Epidermal melanocyte (primary cell): ENCODE measurements around the gene CRYZL1.

ENCODE experiments used
- DNase-seq: peaks from one replicate; pipeline ENCODE4 v3.0.0; 2011; ENCODE audit warnings: low spot score; ENCODE audit not compliant: insufficient read length

Gene CRYZL1

DNA sequence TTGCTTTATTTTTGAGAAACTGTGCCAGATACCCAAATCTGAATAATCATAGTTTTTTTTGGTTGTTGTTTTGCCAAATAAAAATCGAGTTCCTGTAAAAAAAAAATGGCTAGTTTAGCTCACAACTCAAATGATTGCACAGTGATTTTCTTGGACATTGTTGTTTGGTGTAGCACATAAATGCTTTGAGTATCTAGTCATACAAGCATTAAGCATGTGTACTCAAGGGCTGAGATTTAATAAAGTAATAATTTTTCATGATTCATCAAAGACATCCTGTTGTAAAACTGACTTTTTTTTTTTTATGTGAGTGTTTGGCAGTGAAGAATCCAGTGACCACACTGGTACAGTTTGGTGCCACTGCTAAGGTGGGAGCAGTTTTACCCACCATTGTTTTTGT is 19.6 kb upstream of the CRYZL1 start:
- no peak for DNase-seq

DNA sequence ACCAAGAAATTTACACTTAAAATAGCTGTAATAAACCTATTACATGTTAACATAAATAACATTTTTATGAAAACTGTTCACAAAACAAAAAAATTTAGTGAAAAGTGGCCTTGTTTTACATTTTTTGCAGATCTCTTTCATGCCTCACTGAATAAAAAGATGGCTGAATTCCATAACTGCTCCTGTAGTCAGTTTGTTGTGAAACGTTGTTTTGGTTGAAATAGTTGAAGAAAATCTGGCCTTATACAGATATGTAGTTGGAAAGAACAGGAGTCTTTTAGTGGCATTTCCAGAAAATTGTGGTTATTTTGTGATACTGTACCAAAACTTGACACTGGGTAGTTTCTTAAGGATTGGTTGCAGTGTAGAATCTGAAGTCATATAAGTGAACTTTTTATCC is 18.9 kb upstream of the CRYZL1 start:
- no peak for DNase-seq

DNA sequence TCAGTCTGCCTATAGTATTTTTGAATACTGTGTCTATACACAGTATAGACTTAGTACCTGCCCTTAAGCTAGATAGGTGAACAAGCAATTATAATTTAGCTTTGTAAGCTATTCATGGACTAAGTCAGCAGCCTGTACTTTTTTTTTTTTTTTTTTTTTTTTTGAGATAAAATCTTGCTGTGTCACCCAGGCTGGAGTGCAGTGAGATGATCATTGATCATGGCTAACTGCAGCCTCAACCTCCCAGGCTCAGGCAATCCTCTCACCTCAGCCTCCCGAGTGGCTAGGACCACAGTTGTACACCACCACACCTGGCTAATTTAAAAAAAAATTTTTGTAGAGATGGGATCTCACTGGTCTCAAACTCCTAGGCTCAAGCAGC is 18.0 kb upstream of the CRYZL1 start:
- DNase-seq: no peak

DNA sequence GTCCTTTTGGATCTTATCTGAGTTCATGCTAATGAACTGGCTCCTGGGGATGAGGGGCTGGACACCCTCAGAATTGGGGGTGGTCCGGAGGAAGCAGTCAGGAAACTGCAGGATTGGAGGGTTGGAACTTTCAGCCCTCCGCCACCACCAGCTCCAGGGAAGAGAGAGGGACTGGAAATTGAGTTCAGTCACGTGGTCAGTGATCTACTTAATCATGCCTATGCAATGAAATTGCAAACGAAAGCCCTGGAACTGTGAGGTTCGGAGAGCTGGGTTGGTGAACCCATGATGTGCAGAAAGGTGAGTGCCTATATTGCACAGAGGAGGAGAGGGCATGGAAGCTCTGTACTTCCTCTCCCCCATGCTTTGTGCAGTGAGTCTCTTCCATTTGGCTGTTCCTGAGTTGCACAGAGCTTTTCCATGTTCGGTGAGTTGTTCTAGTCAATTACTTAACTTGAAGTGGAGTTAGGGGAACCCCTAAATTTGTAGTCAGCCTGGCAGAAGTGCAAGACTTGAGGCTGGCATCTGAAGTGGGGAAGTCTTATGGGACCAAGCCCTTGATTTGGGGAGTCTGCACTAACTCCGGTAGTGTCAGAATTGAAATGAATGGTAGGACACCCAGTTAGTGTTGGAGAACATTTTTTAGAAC is 17.5 kb upstream of the CRYZL1 start:
- DNase-seq: no peak

DNA sequence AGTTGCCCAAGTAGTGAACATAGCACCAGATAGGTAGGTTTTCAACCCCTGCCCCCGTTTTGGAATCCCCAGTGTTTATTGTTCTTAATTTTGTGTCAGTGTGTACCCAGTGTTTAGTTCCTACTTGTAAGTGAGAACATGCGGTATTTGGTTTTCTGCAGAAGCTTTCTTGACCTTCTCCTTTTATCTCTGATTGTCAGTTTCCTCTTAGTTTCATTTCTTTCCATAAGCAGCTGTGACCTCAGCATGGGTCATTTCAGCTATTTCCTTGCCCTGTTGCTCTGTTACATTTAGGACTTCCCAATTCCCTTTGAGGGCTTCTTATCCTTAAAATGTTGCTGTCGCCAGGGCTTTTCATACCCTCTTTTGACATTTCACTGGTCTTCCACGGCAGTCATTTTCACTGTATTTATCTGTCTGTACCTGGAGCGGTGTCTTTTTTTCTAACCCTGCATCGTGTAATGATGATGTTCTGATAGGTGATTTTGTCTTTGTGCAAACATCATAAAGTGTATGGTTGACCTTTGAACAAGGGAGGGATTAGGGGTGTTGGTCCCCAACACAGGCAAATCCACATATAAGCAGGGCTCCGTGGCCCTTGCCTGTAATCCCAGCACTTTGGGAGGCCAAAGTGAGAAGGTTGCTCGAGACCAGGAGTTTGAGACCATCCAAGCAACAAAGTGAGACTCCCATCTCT is 15.7 kb upstream of the CRYZL1 start:
- DNase-seq: no peak

DNA sequence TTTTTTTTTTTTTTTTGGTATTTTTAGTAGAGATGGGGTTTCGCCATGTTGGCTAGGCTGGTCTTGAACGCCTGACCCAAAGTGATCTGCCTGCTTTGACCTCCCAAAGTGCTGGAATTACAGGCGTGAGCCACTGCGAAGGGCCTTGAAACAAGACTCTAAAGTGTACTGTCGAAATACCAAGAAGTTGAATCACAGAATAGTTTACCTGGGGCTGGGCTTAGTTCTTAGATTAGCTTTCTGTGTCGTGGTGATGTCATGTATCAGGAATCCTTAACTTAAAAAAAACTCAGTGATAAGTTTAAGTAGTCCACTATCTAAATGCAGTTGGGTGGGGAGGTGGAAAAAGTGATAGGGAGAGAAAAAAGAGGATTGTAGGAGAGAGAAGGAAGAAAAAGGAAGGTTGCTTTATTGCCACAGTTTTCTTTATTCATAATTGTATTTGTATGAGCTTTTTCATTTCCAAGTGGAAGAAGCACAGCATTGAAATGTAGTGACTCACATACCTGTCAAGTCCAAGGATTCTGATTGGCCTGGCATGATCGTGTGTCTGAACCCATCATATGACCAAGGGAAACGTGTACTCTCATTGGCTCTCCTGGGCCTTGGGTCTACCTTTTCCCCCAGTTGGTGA is 14.2 kb upstream of the CRYZL1 start:
- no peak for DNase-seq

DNA sequence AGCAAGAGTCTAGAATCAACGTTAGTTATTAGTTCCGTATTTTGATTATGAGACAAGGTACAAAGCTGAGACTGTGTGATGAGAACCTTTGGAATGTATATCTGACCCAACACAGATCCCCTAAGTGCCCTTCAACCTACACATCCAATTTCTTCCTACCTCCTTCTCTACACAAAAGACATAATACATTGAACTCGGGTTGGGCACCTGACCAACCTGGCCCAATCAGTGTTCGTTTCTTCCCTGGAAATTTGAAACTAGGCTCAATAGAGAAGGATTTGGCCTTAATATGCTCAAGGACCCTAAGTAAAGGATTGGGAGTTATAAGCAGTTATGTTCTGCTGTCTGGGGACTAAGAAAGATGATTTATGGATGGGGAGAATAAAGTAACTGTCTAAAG is 12.9 kb upstream of the CRYZL1 start:
- no peak for DNase-seq

DNA sequence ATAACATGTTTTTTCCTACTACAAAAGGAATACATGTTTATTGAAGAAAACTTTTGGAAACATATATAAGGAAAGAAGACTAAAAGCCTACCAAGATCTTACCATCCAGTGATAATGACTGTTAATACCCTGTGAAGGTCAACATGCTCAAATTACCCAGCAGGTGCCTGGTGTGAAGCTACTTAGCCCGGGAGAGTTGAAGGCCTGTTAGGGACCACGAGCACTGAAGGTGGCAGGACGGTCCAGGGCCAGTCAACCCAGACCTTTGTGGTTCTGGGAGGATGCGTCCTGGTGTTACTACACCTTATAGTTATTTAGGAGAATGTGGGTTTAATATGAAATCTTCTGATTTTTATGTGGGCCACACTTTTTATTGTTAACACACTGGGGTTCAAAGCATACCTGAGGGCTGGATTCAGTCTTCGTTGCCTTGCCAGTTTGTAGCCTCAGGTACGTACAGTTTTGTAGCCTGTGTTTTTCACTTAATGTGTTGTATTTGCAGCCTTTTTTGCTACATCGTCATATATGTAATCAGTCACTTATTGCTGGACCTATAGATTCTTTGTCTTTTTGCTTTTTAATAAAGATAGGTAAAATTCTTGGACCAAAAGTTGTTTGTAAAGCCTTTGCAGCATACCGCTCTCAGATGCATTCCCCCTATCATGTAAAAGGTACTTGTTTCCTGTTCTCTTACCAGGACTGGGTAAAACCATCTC is 10.6 kb upstream of the CRYZL1 start:
- DNase-seq: no peak

DNA sequence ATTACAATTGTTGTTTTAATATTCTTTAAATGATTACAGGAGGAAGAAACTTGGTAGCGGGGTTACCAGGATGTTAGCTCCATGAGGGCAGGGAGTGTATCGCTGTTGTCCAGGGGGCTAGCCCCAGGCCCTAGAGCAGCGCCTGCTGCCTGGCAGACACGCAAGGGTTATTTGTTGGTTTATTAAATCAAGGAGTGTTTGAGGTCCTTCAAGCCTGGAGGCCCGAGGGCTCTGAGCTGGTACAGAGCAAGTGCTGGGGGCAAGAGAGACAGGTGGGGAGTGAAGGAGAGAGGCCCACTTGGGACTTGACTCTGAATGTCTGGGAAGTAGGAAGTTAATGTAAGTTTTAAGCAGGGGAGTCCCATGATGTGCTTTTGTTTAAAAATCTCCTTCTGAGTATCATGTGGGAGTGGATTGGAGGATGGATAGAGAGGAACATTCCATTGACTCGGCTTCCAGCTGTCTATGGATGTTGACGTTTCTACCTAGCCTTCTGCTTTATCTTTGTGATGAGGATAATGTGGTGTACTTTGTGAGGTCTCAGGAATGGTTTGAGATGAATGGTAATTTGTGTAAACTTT is 9.5 kb upstream of the CRYZL1 start:
- DNase-seq: no peak

DNA sequence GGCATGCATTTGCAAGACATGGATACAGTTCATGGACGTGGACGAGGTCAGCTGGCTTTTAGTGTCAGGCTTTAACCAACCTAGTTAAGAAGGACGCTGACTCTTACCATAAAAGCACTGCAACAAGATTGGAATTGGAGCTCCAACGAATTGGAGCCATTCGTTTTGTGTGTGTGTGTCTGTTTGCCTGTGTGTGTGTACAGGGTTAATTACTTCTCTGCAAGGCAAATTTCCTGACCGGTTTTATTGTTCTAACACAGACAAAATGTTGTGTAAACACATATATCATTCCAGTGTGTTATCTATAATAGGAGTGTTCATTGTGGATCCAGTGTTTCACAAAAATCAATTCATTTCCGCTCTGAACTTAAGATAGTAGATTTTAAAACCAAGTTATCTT is 8.7 kb upstream of the CRYZL1 start:
- DNase-seq: no peak

DNA sequence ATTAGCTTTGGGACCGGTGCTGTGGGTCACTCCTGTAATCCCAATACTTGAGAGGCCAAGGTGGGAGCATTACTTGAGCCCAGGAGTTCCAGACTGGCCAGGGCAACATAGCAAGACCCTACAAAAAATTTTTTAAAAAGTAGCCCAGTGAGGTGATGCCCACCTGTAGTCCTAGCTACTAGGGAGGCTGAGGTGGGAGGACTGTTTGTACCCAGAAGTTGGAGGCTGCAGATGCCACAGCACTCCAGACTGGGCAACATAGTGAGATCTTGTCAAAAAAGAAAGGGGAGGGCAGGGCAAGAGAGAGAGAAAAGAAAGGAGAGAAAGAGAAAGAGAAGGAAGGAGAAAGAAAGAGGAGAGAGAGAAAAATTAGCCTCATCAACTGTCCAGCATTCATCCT is 7.0 kb upstream of the CRYZL1 start:
- DNase-seq: no peak

DNA sequence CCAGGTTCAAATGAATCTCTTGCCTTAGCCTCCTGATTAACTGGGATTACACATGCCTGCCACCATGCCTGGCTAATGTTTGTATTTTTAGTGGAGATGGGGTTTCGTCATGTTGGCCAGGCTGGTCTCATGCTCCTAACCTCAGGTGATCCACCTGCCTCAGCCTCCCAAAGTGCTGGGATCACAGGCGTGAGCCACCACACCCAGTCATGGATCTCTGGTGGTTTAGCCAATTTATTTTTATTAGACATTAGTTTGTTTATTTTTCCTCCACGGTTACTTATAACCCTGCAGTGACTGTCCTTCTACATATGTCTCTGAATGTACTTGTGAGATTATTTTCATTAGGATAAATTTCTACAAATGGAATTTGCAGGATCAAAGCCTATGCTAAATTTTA is 6.0 kb upstream of the CRYZL1 start:
- DNase-seq: no peak

DNA sequence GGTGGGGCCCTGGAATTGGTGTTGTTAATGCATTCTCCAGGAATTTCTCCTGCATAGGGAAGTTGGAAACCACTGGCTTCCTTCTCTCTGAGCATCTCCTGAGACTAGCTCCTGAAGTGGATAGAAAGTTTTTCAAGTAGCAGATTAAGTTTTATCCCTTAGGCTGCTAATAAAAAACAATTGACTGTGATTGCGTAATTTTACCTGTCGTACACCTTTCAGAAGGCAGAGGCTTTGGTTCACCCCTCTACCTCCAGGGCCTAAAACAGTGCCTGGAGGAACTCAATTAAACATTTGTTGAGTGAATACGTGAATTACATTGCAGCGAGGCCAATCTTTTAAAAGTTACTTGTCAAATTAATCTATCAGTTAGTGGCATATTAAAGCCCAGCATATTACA is 4.2 kb upstream of the CRYZL1 start:
- DNase-seq: no peak

DNA sequence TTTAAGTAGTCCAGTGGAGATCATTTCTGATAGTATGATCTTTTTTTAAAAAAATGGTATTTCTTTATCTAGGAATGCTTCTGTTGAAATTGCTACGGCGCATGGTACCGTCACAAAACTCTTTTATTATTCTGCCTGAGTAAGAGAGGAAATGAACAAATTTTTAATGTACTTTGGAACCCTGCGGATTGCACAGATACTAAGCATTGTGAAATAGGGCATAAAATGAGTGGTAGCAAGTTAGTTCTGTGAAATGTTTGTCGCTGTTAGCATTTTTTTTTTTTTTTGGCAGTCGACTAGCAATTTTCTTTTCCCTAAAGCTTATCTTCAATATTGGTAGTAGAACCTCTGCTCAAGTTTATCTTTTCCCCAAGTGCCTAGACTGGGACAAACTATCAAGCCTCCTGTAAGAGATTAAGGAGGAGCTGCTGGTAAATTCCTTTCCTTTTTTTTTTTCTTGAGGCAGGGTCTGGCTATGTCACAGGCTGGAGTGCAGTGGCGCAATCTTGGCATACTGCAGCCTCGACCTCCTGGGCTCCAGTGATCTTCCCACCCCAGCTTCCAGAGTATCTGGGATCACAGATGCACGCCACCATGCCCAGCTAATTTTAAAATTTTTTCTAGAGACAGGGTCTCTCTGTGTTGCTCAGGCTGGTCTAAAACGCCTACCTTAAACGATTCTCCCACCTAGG is 3.0 kb upstream of the CRYZL1 start:
- DNase-seq: no peak

DNA sequence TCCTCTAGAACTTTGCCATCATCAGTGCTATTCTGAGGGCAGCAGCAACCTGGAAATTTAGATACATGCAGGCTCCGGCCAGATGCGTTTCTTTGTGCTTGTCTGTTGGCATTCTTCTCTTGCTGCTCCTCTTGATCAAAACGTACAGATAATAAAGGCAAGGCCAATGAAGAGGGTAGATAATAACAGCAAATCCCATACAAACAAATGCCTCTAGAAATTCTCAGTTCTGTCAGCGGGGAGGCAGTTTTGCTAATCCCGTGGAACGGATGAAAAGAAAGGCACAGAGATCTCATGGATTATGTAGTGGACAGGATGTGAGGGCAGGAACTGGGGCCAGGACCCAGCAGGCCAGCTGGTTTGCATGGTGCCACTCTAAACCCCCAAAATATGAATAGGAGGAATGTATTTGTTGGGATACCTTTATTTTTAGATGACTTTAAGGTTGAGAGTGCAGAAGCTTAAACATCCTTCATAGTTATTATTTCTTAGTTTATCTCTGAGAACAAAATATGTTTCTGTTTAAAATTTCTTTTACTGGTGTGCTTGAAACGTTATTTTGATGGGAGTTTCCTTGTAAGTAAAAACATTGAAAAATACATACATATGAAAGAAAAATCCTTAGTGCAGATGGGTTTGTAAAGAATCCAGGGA is 2.2 kb upstream of the CRYZL1 start:
- no peak for DNase-seq

DNA sequence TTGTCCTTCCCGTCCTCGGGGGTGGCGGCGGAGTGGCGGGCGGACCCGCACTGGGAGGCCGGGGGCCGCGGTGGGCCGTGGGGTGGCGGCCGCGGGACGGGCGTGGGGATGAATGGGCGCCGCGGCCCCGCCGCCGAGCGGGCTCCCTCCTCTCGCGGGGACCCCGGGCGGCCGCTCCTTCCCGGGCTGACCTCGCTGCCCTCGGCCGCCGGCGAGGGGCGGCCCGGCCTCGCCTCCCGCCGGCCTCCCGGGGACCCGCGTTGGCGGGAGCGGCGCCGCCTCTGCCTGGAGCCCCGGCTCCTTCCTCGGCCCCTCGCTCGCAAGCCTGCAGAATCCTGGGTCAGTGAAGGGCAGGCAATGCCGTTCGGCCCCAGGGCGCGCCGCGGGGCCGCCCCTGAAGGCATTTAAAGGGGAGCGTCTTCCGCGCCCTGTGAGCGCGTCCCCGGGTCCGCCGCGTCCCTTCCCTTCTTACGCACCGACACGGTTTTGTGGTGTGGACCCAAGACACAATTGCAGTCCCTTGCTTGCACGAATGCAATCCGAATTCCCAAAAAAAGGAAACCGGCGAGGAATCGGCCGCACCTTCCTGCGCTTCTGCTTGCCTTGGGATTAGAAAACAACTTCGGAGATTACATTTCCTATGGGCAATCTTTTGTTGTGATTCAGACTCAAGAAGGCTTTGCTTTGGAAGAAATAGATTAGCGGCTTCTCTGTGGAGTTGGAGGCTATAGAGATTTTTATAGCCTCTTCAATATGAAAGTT is 1.5 kb upstream of the CRYZL1 start:
- no peak for DNase-seq

DNA sequence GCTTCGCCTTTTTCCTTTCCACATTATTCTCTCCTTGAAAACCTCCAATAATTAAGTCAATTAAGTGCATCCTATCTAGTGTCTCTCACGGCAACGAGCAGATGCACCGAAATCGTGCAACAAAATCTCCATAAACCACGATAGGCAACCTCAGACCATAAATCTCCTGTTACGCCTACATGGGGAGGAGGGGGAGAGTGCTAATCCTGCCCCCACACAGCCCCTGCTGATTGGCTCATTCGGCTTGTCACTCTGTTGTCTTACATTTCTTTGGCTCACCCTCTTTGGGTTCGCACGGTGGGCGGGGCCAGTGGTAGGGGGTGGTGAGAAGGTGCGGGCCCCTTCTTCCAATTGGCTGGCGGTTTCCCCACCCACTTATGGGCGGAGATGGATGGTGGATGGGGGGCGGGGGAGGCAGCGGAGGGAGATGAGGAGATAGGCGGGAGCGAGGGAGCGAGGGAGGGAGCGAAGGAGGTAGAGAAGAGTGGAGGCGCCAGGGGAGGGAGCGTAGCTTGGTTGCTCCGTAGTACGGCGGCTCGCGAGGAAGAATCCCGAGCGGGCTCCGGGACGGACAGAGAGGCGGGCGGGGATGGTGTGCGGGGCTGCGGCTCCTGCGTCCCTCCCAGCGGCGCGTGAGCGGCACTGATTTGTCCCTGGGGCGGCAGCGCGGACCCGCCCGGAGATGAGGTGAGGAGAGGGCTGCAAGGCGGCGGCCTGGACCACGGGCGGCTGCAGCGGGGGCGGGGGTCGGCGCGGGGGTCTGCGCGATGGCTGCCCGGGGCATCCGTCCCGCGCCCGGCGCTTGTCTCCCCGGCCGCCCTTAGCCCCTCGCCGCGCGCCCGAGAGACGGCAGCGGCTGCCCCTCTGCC is 720 bp upstream of the CRYZL1 start, which contains the start of gene ITSN1:
Gene ITSN1 (plus strand): TSS at position 475 of the 869 bp plus-strand sequence. CDS start 76,328 bp downstream, outside the sequence.
- DNase-seq: peak; percentile 93

DNA sequence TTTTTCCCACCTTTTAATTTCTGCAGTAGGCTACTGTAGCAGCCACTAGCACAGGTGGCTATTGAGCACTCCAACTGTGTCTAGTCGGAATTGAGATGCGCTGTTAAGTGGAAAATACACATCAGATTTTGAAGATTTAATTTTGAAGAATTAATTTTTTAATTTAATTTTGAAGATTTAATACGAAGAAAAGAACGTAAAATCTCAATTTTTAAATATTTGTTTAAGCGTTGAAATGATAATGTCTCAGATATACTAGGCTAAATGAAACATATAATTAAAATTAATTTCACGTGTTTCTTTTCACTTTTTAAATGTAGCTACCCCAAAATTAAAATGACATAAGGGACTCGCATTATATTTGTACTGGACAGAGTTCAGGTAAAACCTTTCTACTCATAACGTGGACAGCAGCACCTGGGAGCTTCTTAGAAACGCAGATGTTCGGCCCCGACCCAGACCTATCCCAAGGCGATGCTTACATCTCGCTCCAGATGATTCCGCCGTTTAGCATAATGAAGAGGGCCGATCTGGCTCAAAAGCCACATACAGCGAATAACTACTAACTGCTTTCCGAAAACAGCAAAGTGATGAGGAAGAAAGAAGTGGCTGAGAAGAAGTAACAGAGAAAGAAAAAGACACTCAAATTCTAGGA is 717 bp downstream of the CRYZL1 start:
- peak; percentile 23 for DNase-seq
